Stomach (tissue), 4 donors: Measurements from ENCODE around the gene DAND5.

Experiments
- CTCF ChIP-seq, 7 experiments: fragments of 450-650 bp in 4 of 7; fragments of 200-600 bp in 3 of 7; sonication (generic) in 3 of 7; IDR thresholded peaks; one replicate each; pipeline ENCODE4 v1.5.1; 2016 to 2019; ENCODE audit warnings: antibody characterized with exemption in 7 of 7, control low read depth in 2 of 7, mild to moderate bottlenecking in 1 of 7
- EP300 ChIP-seq: sonication (generic); formaldehyde crosslinking; IDR thresholded peaks from one replicate; pipeline ENCODE4 v1.6.1; 2017; ENCODE audit warnings: antibody characterized with exemption
- POLR2A ChIP-seq, 4 donors: fragments of 450-650 bp; IDR thresholded peaks; one replicate each; pipeline ENCODE4 v1.6.1; 2016; ENCODE audit warnings: antibody characterized with exemption in 4 of 4, control low read depth in 2 of 4, mild to moderate bottlenecking in 1 of 4, moderate library complexity in 1 of 4
- POLR2AphosphoS5 ChIP-seq, 3 donors: sonication (generic); formaldehyde crosslinking; IDR thresholded peaks; one replicate each; pipeline ENCODE4 v1.6.1; 2016; ENCODE audit warnings: antibody characterized with exemption in 3 of 3

GRCh38 chr19:12935071-12935470 lies 34.3 kb upstream of the DAND5 start:
- TF ChIP-seq EP300 = no peak
- TF ChIP-seq CTCF (IDR thresholded peaks at IDR 0.05) = no peak
- TF ChIP-seq POLR2AphosphoS5 (IDR thresholded peaks at IDR 0.05) = no peak
- TF ChIP-seq POLR2A (IDR thresholded peaks at IDR 0.05) = no peak
